A549 (cell line): ENCODE data around the gene MVB12B. TPM values are rescaled to one million over a fixed set of nuclear protein-coding genes. Genes with fewer than 3 reads are reported as not detected.

Experiments used
- ATAC-seq, 2 experiments: fragments of 200-7000 bp in 1 of 2; fragments of >200 bp in 1 of 2; cut with Nextera tagmentation in 1 of 2; cut with Tn5 transposase in 1 of 2; 3 replicates each; pipeline versions ENCODE4 v1.8.0 to v1.9.1; 2018 to 2020; ENCODE audit warnings: mild to moderate bottlenecking in 1 of 2, moderate library complexity in 1 of 2
- CTCF ChIA-PET: fragments of 300-600 bp; sonication (Branson Sonifier 250); formaldehyde crosslinking; extraction: SDS; loops from one replicate; lab custom pipeline; 2021; ENCODE audit warnings: antibody characterized with exemption, inconsistent platforms; lab: Yijun Ruan, JAX
- POLR2A ChIA-PET: fragments of 350-600 bp; formaldehyde crosslinking; extraction: SDS; loops from one replicate; lab custom pipeline; 2021; ENCODE audit warnings: antibody characterized with exemption, inconsistent platforms; lab: Yijun Ruan, JAX
- DNase-seq, 2 experiments: peaks; one replicate each; pipeline versions ENCODE4 v3.0.0 to v3.0.0-alpha.2; 2011 to 2016; ENCODE audit warnings: low read depth in 1 of 2, low spot score in 1 of 2
- FAIRE-seq: peaks from 2 replicates; lab custom pipeline; 2011; peaks lifted over from hg19 to GRCh38; lab: Jason Lieb, UNC
- H3K27ac ChIP-seq, 2 experiments: fragments of >200 bp; sonication (Bioruptor Twin); formaldehyde crosslinking; 3 replicates each; pipeline ENCODE4 v1.5.1; 2016 to 2017
- H3K4me1 ChIP-seq: fragments of >200 bp; sonication (Bioruptor Twin); formaldehyde crosslinking; 3 replicates; pipeline ENCODE4 v1.6.1; 2016
- H3K4me2 ChIP-seq: fragments of >200 bp; sonication (Bioruptor Twin); formaldehyde crosslinking; 3 replicates; pipeline ENCODE4 v1.6.1; 2016
- H3K4me3 ChIP-seq: fragments of >200 bp; sonication (Bioruptor Twin); formaldehyde crosslinking; 3 replicates; pipeline ENCODE4 v1.5.1; 2016
- H3K9me3 ChIP-seq: fragments of >200 bp; sonication (Bioruptor Twin); formaldehyde crosslinking; 3 replicates; pipeline ENCODE4 v1.6.1; 2016
- CBX8 ChIP-seq: fragments of 200-600 bp; sonication (generic); IDR thresholded peaks from 2 replicates; pipeline ENCODE4 v1.6.1; 2016
- EHF ChIP-seq: fragments of 250-450 bp; sonication (Bioruptor Pico); IDR thresholded peaks from 2 replicates; pipeline ENCODE4 v1.5.0; 2020; ENCODE audit warnings: mild to moderate bottlenecking
- EP300 ChIP-seq, 2 experiments: fragments of >200 bp; sonication (Bioruptor Twin); formaldehyde crosslinking; IDR thresholded peaks; 2 replicates in 1 of 2; 3 replicates in 1 of 2; pipeline ENCODE4 v1.6.1; 2016 to 2017
- FOSL2 ChIP-seq, 2 experiments: fragments of 450-650 bp in 1 of 2; fragments of >200 bp in 1 of 2; sonication (Bioruptor Twin) in 1 of 2; formaldehyde crosslinking; IDR thresholded peaks; 2 replicates each; pipeline versions ENCODE4 v1.5.0 to v1.6.1; 2016 to 2020; ENCODE audit warnings: mild to moderate bottlenecking in 1 of 2, moderate library complexity in 1 of 2
- GATA3 ChIP-seq: IDR thresholded peaks from 2 replicates; pipeline ENCODE4 v1.6.1; 2012; ENCODE audit warnings: borderline replicate concordance
- HDAC2 ChIP-seq: fragments of 200-600 bp; sonication (generic); IDR thresholded peaks from 2 replicates; pipeline ENCODE4 v1.6.1; 2016
- MAFK ChIP-seq: fragments of 450-650 bp; IDR thresholded peaks from 2 replicates; pipeline ENCODE4 v1.6.1; 2014; ENCODE audit not compliant: partially characterized antibody
- MYC ChIP-seq: IDR thresholded peaks from 2 replicates; pipeline ENCODE4 v1.6.1; 2012; ENCODE audit warnings: mild to moderate bottlenecking, inconsistent platforms, low read length, improper control_type of control experiment, borderline replicate concordance
- RAD21 ChIP-seq, 2 experiments: fragments of >200 bp in 1 of 2; sonication (Bioruptor Twin) in 1 of 2; formaldehyde crosslinking in 1 of 2; IDR thresholded peaks in 1 of 2; conservative IDR thresholded peaks in 1 of 2; 2 replicates in 1 of 2; 3 replicates in 1 of 2; pipeline ENCODE4 v1.6.1; 2012 to 2018; ENCODE audit warnings: inconsistent platforms in 1 of 2
- RARB ChIP-seq: fragments of 250-450 bp; sonication (Bioruptor Pico); IDR thresholded peaks from 2 replicates; pipeline ENCODE4 v1.8.0; 2021; ENCODE audit warnings: mild to moderate bottlenecking, moderate library complexity
- RCOR1 ChIP-seq: fragments of 150-350 bp; IDR thresholded peaks from 2 replicates; pipeline ENCODE4 v1.6.1; 2014; ENCODE audit warnings: antibody characterized with exemption, low read length, low read depth
- TP53 ChIP-seq: fragments of 250-450 bp; sonication (Bioruptor Pico); IDR thresholded peaks from 2 replicates; pipeline ENCODE4 v1.5.0; 2021; ENCODE audit warnings: mild to moderate bottlenecking, moderate library complexity
- ZNF302 ChIP-seq: fragments of 250-450 bp; sonication (Bioruptor Pico); IDR thresholded peaks from 2 replicates; pipeline ENCODE4 v1.9.0; 2021; ENCODE audit warnings: inconsistent platforms, mild to moderate bottlenecking, moderate library complexity
- WGBS: methylation state at CpG from one replicate; pipeline ENCODE4 v1.1.6; 2017; ENCODE audit errors: missing lambda C conversion rate; 5-methylcytosine and 5-hydroxymethylcytosine counted together
- polyA plus RNA-seq, 4 experiments: library from polyadenylated mRNA; depleted of rRNA in 3 of 4; stranded (reverse); fragments of >200 nt; fragmentation: RNase III in 1 of 4; extraction: RNeasy Plus Mini Kit Qiagen cat#74134 plus additional on column Dnase treatment in 1 of 4; gene quantifications; 2 replicates in 3 of 4; 3 replicates in 1 of 4; pipeline ENCODE4 v1.2.3, GENCODE V29; 2011 to 2017
- TF ChIP-seq, protein P1 (sequence below): fragments of 250-450 bp; sonication (Bioruptor Pico); IDR thresholded peaks from 2 replicates; pipeline ENCODE4 v1.5.0; 2021; ENCODE audit warnings: mild to moderate bottlenecking, moderate library complexity, borderline replicate concordance
- TF ChIP-seq, protein P2 (sequence below): IDR thresholded peaks from 2 replicates; pipeline ENCODE4 v1.6.1; 2012
- TF ChIP-seq, protein P3 (sequence below): fragments of >200 bp; sonication (Bioruptor Twin); formaldehyde crosslinking; IDR thresholded peaks from 3 replicates; pipeline ENCODE4 v1.5.1; 2016
- TF ChIP-seq, protein P4 (sequence below): fragments of 450-650 bp; IDR thresholded peaks from 2 replicates; pipeline ENCODE4 v1.6.1; 2014; ENCODE audit warnings: antibody characterized with exemption

MVB12B gene
- polyA plus RNA-seq, 2 of the 4 experiments (the other 2 are of a cell fraction) = 4.6 to 5.9 TPM

DNA sequence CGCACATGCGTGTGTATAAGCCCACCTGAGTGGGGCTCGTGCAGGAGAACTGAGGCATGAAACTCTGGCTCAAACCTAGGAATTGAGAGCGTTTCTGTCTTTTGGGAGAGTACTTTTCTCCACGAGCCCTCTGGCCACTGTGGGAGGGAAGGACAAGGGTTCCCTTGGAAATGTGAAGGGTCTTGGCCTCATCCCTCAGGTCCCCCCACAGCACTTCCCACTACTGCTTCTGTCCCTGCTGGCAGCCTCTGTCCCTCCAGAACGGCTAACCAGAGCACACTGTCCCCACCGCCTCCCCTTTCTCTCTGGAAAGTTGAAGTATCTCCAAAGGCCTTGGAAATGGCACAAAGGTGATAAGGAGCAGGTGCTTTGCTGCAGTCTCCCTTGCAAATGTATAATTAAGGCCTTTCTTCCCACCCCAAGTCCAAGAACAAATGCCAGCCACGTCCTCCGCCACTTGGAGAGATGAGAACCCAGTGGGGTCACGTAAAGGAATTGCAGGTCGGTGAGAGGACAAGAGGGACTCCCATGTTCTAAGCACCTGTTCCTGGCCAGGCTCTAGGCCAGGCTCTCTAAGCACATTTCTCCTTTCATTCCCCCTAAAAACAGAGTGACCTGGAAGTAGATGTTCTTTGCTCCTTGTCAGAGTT is 179.2 kb downstream of the MVB12B start (continued):
- TF ChIP-seq, protein P1, sequence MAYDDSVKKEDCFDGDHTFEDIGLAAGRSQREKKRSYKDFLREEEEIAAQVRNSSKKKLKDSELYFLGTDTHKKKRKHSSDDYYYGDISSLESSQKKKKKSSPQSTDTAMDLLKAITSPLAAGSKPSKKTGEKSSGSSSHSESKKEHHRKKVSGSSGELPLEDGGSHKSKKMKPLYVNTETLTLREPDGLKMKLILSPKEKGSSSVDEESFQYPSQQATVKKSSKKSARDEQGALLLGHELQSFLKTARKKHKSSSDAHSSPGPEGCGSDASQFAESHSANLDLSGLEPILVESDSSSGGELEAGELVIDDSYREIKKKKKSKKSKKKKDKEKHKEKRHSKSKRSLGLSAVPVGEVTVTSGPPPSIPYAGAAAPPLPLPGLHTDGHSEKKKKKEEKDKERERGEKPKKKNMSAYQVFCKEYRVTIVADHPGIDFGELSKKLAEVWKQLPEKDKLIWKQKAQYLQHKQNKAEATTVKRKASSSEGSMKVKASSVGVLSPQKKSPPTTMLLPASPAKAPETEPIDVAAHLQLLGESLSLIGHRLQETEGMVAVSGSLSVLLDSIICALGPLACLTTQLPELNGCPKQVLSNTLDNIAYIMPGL = no peak
- TF ChIP-seq, all 56 proteins: peak for 0

DNA sequence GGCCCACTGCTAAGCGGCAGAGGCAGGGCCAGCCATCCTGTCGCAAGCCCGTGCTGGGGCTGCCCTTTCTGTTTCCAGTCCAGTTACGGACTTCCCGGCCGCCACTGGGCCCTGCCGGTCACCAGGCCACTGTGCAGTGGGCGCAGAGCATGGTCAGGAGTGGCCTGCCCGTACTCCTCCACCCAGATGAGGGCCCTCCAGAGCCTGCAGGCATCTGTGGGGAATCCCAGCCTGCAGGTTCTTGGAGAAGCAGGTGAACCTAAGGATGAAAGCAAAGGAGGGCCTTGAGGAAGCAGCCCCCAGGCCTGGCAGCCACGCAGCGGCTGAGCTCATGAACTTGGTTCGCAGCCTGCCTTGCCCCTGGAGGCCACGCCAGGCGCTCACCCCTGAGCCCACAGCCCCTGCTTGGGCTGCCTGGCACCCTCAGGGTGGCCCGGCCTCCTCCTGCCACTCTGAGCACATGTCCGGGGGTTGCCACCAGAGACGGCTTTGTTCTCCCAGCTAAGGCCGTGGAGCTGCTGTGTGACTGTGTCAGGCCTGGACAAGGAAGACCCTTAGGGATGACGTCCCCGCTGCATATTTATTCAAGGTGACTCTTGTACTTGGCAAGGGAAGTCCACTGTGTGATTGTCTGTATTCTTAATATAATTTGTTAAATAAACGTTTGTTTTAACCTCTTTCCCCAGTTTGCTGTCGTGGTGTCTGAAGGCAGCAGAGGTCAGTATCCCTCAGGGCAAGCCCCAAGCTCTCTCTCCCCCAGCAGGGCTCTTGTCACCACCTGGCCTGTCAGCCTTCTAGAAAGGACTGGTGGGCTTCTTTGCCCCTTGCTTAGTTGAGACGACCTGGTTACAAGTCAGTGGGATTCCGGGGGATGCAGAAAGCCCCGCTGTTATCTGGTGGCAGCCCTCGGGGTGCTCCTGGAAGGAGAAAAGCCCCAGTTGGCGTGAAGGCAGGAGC is 180.0 kb downstream of the MVB12B start:
- WGBS = 81% methylated on average over 18 of the region's 27 CpGs
- POLR2A ChIA-PET = interaction anchor here (1.1 kb wide), 1 partner anchor 1821 kb away, joined by 3 read pairs; no protein-coding TSS in a partner anchor
- no peak; a peak in 1 of 6 replicates for ATAC-seq
- H3K27ac ChIP-seq = no peak overlapping the region
- no peak for DNase-seq
- no peak for FAIRE-seq
- H3K4me2 ChIP-seq = no peak overlapping the region
- no peak for TF ChIP-seq MYC
- TF ChIP-seq, protein P2, sequence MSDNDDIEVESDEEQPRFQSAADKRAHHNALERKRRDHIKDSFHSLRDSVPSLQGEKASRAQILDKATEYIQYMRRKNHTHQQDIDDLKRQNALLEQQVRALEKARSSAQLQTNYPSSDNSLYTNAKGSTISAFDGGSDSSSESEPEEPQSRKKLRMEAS = no peak
- TF ChIP-seq FOSL2 (IDR thresholded peaks at IDR 0.05) = no peak
- no peak for TF ChIP-seq FOSL2 (CRISPR knock-in tag; IDR thresholded peaks at IDR 0.05)
- TF ChIP-seq HDAC2 = no peak
- TF ChIP-seq, protein P3, sequence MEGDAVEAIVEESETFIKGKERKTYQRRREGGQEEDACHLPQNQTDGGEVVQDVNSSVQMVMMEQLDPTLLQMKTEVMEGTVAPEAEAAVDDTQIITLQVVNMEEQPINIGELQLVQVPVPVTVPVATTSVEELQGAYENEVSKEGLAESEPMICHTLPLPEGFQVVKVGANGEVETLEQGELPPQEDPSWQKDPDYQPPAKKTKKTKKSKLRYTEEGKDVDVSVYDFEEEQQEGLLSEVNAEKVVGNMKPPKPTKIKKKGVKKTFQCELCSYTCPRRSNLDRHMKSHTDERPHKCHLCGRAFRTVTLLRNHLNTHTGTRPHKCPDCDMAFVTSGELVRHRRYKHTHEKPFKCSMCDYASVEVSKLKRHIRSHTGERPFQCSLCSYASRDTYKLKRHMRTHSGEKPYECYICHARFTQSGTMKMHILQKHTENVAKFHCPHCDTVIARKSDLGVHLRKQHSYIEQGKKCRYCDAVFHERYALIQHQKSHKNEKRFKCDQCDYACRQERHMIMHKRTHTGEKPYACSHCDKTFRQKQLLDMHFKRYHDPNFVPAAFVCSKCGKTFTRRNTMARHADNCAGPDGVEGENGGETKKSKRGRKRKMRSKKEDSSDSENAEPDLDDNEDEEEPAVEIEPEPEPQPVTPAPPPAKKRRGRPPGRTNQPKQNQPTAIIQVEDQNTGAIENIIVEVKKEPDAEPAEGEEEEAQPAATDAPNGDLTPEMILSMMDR = no peak
- TF ChIP-seq RAD21 (conservative IDR thresholded peaks at IDR 0.05 in 1 of 2, IDR thresholded peaks at IDR 0.05 in 1 of 2) = no peak
- no peak for TF ChIP-seq ZNF302 (CRISPR knock-in tag)
- no peak for TF ChIP-seq RCOR1
- no peak for TF ChIP-seq EHF (CRISPR knock-in tag)
- TF ChIP-seq, protein P4, sequence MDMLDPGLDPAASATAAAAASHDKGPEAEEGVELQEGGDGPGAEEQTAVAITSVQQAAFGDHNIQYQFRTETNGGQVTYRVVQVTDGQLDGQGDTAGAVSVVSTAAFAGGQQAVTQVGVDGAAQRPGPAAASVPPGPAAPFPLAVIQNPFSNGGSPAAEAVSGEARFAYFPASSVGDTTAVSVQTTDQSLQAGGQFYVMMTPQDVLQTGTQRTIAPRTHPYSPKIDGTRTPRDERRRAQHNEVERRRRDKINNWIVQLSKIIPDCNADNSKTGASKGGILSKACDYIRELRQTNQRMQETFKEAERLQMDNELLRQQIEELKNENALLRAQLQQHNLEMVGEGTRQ = no peak
- no peak for TF ChIP-seq GATA3
- H3K4me1 ChIP-seq = no peaks in the 10 kb centered on the region
- H3K4me3 ChIP-seq = no peak overlapping the region
- no peaks in the 10 kb centered on the region for H3K9me3 ChIP-seq
- CTCF ChIA-PET = interaction anchor here (1.0 to 13.1 kb wide), 4 partner anchors 7 to 275 kb away, joined by 4 to 178 read pairs (median 28); no protein-coding TSS in a partner anchor

DNA sequence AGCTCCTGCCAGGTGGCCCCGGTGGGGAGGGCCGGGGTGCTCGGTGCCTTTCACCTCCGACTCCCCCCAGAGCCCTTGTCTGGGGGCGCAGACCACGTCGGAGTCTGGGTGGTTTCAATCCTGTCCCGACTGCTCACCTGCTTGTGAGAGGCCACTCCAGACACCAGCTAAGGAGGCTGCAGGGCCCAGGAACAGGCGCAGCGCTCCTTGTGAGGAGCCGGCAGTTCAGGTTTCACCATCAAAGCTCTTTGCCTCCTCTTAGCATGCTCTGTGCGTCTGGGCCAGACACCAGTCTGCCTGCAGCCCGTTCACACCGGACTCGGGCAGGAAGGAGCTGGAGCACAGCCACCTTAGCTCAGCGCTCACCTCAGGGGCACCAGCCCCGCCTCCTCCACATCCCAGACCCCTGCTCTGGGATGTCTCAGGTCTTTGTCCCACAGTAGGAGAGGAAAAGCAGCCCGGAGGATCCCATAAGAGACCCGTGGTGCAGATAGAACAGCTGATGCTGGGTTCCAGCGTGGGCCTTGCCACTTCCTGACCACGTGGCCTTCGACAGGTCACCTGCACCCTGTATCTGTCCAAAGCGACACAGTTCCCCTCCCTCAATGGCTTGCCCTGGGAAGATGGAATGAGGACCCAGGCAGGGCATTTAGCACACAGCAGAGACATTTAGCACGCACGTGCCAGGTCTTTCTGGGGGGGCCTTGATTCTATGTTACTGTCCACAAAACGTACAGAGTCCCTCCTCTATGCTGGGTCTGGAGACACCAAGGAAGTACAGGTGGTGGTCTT is 180.9 kb downstream of the MVB12B start:
- ATAC-seq (no peak), DNase-seq (no peak), FAIRE-seq (no peak)
- no peaks in the 10 kb centered on the region for H3K4me1 ChIP-seq
- CTCF ChIA-PET = interaction anchor here (0.6 to 13.1 kb wide), 8 partner anchors 8 to 1100 kb away, joined by 3 to 178 read pairs (median 6); no protein-coding TSS in a partner anchor
- POLR2A ChIA-PET = interaction anchor here (1.1 kb wide), 1 partner anchor 1822 kb away, joined by 3 read pairs; no protein-coding TSS in a partner anchor
- WGBS = 75% methylated on average over 19 of the region's 26 CpGs
- TF ChIP-seq TP53 (CRISPR knock-in tag) = no peak
- no peak for TF ChIP-seq CBX8
- TF ChIP-seq GATA3 = no peak
- TF ChIP-seq EP300 (IDR thresholded peaks at IDR 0.05) = no peak
- TF ChIP-seq RARB (CRISPR knock-in tag) = no peak
- no peak for TF ChIP-seq MAFK
- H3K27ac ChIP-seq = no peak overlapping the region
- no peak overlapping the region for H3K4me2 ChIP-seq
- H3K4me3 ChIP-seq = no peak overlapping the region
- H3K9me3 ChIP-seq = no peaks in the 10 kb centered on the region
